Amniotic stem cell (primary cell): ENCODE results near the gene ATP8B4.

ENCODE experiments used
- DNase-seq: peaks from one replicate; lab custom pipeline; 2025; lab: John Stamatoyannopoulos, UW

Gene ATP8B4

GRCh38 chr15:49813625-49814024 lies 305.4 kb downstream of the ATP8B4 start:
- no peak for DNase-seq

GRCh38 chr15:49810720-49811119 lies 308.3 kb downstream of the ATP8B4 start:
- DNase-seq = no peak

GRCh38 chr15:49809894-49810609 lies 309.0 kb downstream of the ATP8B4 start:
- DNase-seq = no peak

- DNase-seq = no peak
Observed at GRCh38 chr15:49808341-49808740, 310.7 kb downstream of the ATP8B4 start.
